ENCODE data around the gene MAN2B2. TPM values are rescaled to one million over a fixed set of nuclear protein-coding genes. Genes with fewer than 3 reads are reported as not detected.

MAN2B2 gene
- total and polyA plus RNA-seq, 9 of the 15 experiments (the other 6 are each of a cell fraction or from before 2014, with no cell fraction given): 0.21 to 8.8 (median 3.7) TPM

DNA sequence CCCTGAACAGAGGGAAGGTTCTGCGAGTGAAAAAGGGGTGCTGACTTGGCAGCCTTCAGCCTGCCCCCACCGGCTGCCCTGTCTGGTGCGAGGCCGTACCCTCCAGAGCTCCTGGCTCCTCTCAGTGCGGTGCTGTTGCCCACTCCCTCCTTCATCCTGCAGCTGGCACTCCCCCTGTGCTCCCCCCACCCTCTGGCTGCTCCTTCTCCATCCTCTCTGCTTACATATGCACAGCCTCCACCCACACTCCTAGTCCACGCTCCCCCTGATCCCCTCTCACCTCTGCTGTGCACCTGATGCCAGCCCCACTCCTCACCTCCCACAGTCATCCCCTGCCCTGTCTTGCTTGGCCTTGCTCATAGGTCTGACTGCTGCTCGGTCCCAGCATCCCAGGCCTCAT is 9.9 kb downstream of the MAN2B2 start:
- 45% methylated on average over 7 of the region's 7 CpGs for WGBS (ENCODE audit: insufficient coverage, low coverage, missing lambda C conversion rate)
- H3K36me3 ChIP-seq (ENCODE audit: control insufficient read depth, insufficient read depth, low read length): peaks cover 2% of the 10 kb centered on the region; the same call in 2 of the 3 replicates
- DNase-seq (ENCODE audit: extremely low read depth in 1 of 4, low spot score in 3 of 4) (no peak), ATAC-seq (no peak), FAIRE-seq (no peak)
- TF ChIP-seq CHCHD3 (CRISPR knock-in tag; IDR thresholded peaks at IDR 0.05): no peak
- no peak for TF ChIP-seq KDM2B (CRISPR knock-in tag; IDR thresholded peaks at IDR 0.05)
- TF ChIP-seq, protein P1, sequence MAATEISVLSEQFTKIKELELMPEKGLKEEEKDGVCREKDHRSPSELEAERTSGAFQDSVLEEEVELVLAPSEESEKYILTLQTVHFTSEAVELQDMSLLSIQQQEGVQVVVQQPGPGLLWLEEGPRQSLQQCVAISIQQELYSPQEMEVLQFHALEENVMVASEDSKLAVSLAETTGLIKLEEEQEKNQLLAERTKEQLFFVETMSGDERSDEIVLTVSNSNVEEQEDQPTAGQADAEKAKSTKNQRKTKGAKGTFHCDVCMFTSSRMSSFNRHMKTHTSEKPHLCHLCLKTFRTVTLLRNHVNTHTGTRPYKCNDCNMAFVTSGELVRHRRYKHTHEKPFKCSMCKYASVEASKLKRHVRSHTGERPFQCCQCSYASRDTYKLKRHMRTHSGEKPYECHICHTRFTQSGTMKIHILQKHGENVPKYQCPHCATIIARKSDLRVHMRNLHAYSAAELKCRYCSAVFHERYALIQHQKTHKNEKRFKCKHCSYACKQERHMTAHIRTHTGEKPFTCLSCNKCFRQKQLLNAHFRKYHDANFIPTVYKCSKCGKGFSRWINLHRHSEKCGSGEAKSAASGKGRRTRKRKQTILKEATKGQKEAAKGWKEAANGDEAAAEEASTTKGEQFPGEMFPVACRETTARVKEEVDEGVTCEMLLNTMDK (IDR thresholded peaks at IDR 0.05; ENCODE audit: borderline replicate concordance, insufficient read depth, low read depth, low read length, poor library complexity, severe bottlenecking): no peak
- TF ChIP-seq SP2 (IDR thresholded peaks at IDR 0.05; ENCODE audit: extremely low read depth, low read depth, low read length, poor library complexity, severe bottlenecking): no peak
- no peak for TF ChIP-seq SMAD1 (IDR thresholded peaks at IDR 0.05; ENCODE audit: low read depth, low read length, partially characterized antibody)
- no peak for TF ChIP-seq SNRNP70 (optimal IDR thresholded peaks at IDR 0.05; ENCODE audit: low read depth, low read length)
- no peak for TF ChIP-seq HOXB6 (CRISPR knock-in tag; IDR thresholded peaks at IDR 0.05; ENCODE audit: borderline replicate concordance)
- no peak for TF ChIP-seq DNMT1 (IDR thresholded peaks at IDR 0.05)
- no peak for TF ChIP-seq ZNF316 (IDR thresholded peaks at IDR 0.05)
- TF ChIP-seq, protein P2, sequence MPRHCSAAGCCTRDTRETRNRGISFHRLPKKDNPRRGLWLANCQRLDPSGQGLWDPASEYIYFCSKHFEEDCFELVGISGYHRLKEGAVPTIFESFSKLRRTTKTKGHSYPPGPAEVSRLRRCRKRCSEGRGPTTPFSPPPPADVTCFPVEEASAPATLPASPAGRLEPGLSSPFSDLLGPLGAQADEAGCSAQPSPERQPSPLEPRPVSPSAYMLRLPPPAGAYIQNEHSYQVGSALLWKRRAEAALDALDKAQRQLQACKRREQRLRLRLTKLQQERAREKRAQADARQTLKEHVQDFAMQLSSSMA (CRISPR knock-in tag; IDR thresholded peaks at IDR 0.05): no peak
- no peak for TF ChIP-seq ZKSCAN8 (CRISPR knock-in tag; IDR thresholded peaks at IDR 0.05)
- TF ChIP-seq POLR2A (conservative IDR thresholded peaks at IDR 0.05): no peak
- no peak for TF ChIP-seq MXI1 (IDR thresholded peaks at IDR 0.05; ENCODE audit: low read depth, low read length)
- no peak for TF ChIP-seq ZFX (CRISPR knock-in tag; IDR thresholded peaks at IDR 0.05)
- no peak for TF ChIP-seq HNRNPH1 (optimal IDR thresholded peaks at IDR 0.05; ENCODE audit: low read depth, low read length)
- no peak for TF ChIP-seq ESRRB (CRISPR knock-in tag; IDR thresholded peaks at IDR 0.05; ENCODE audit: borderline replicate concordance)
- TF ChIP-seq, protein P3, sequence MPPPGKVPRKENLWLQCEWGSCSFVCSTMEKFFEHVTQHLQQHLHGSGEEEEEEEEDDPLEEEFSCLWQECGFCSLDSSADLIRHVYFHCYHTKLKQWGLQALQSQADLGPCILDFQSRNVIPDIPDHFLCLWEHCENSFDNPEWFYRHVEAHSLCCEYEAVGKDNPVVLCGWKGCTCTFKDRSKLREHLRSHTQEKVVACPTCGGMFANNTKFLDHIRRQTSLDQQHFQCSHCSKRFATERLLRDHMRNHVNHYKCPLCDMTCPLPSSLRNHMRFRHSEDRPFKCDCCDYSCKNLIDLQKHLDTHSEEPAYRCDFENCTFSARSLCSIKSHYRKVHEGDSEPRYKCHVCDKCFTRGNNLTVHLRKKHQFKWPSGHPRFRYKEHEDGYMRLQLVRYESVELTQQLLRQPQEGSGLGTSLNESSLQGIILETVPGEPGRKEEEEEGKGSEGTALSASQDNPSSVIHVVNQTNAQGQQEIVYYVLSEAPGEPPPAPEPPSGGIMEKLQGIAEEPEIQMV (tag; conservative IDR thresholded peaks at IDR 0.05; ENCODE audit: low read depth): no peak
- no peak overlapping the region for H3K27ac ChIP-seq (ENCODE audit: extremely low read depth, low read depth, low read length)
- no peaks in the 10 kb centered on the region for H3K9me1 ChIP-seq (ENCODE audit: control insufficient read depth, insufficient read depth, low read length)
- POLR2A ChIA-PET: no interaction called here
- no peaks in the 10 kb centered on the region for H4K20me1 ChIP-seq (replicated peaks; ENCODE audit: control insufficient read depth, insufficient read depth, low read length)
- no peak overlapping the region for H3K4me3 ChIP-seq
- BruUV-seq (replicated peaks): no TSS peak
- H3K27me3 ChIP-seq (ENCODE audit: control insufficient read depth in 2 of 2, insufficient read depth in 2 of 2, low read length in 2 of 2): no peaks in the 10 kb centered on the region
- in situ Hi-C loops (cut with MboI): no loop called here
- no peak overlapping the region for H3K4me2 ChIP-seq (ENCODE audit: insufficient read depth, low read length)
- peaks cover 0 to 5% of the 10 kb centered on the region in 2 experiments; a peak in 1 of 5 replicates for H3K4me1 ChIP-seq (replicated peaks in 1 of 2; ENCODE audit: control insufficient read depth in 2 of 2, insufficient read depth in 2 of 2, low read length in 2 of 2)
- no peak overlapping the region for H2AFZ ChIP-seq (ENCODE audit: low read depth, low read length)
- CTCF ChIA-PET (ENCODE audit: low intra/inter-chr PET ratio): no interaction called here
- 0 out of 2 replicates have a peak, but pooled peaks cover 3% of the 10 kb centered on the region for H3K9me3 ChIP-seq (replicated peaks; ENCODE audit: control insufficient read depth, insufficient read depth, low read depth, low read length)
- no peaks in the 10 kb centered on the region for H3K79me2 ChIP-seq (ENCODE audit: control insufficient read depth, insufficient read depth, low read length)
- H3K9ac ChIP-seq (ENCODE audit: insufficient read depth in 1 of 2, low read depth in 2 of 2, low read length in 2 of 2): no peak overlapping the region; a peak in 1 of 4 replicates
- intact Hi-C loops (cut with micrococcal nuclease): no loop called here

All from K562 (cell line).